Measurements from ENCODE around the gene RBMS2. TPM values are rescaled to one million over a fixed set of nuclear protein-coding genes. Genes with fewer than 3 reads are reported as not detected.
A peak's percentile ranks its signal among the peaks of the same experiment; 100 is the strongest.

The RBMS2 gene
- total RNA-seq, 1 experiment from 2014 or later: 18.2 TPM

GRCh38 chr12:56635806-56636674 lies 114.4 kb downstream of the RBMS2 start:
- POLR2A ChIA-PET: interaction anchor here (0.6 kb wide), 1 partner anchor 130 kb away, joined by 5 read pairs; no protein-coding TSS in a partner anchor
- peaks cover 39% of the 10 kb centered on the region for H3K4me1 ChIP-seq (ENCODE audit: control insufficient read depth, insufficient read depth, low read length)
- H3K27me3 ChIP-seq (ENCODE audit: control insufficient read depth, insufficient read depth, low read length): no peaks in the 10 kb centered on the region
- H3K36me3 ChIP-seq (ENCODE audit: control insufficient read depth, insufficient read depth, low read length): peaks cover 6% of the 10 kb centered on the region
- intact Hi-C loops (cut with micrococcal nuclease; ENCODE audit: unreplicated experiment) (no loop called here), in situ Hi-C loops (cut with HindIII; ENCODE audit: low pct_unique_long_range_greater_than_20kb, low sequenced_read_pairs) (no loop called here)
- peak overlapping the region; percentile 96 for H3K27ac ChIP-seq (ENCODE audit: low read length)
- TF ChIP-seq SIN3A (IDR thresholded peaks at IDR 0.05; ENCODE audit: borderline replicate concordance, insufficient read depth, low read depth, low read length): no peak
- no peak for TF ChIP-seq REST (IDR thresholded peaks at IDR 0.05; ENCODE audit: insufficient read depth in 1 of 2, low read depth in 2 of 2, low read length in 1 of 2)
- no peak; the same call in 1 of the 2 replicates for TF ChIP-seq POLR2AphosphoS5 (IDR thresholded peaks at IDR 0.05; ENCODE audit: low read depth, low read length)
- no peak for TF ChIP-seq CTCF (IDR thresholded peaks at IDR 0.05)
- TF ChIP-seq TCF7L2 (IDR thresholded peaks at IDR 0.05; ENCODE audit: low read depth, low read length): no peak
- BruUV-seq (replicated peaks): no TSS peak
- CTCF ChIA-PET: interaction anchor here (0.5 to 1.5 kb wide), 10 partner anchors 8 to 430 kb away, joined by 3 to 11 read pairs (median 4); partner anchors contain the start of gene ATP5F1B
- peak; percentile 86 for ATAC-seq
- peak; percentile 92 for DNase-seq (ENCODE audit: low read depth, low spot score)
- peak overlapping the region; percentile 65 to 90 for H3K4me3 ChIP-seq (ENCODE audit: low read depth in 2 of 2, low read length in 2 of 2)
- H3K9me3 ChIP-seq (ENCODE audit: control insufficient read depth, insufficient read depth, low read depth, low read length): no peaks in the 10 kb centered on the region

GRCh38 chr12:56636675-56637540 lies 115.3 kb downstream of the RBMS2 start:
- H3K27me3 ChIP-seq (ENCODE audit: control insufficient read depth, insufficient read depth, low read length): no peaks in the 10 kb centered on the region
- H3K36me3 ChIP-seq (ENCODE audit: control insufficient read depth, insufficient read depth, low read length): peaks cover 10% of the 10 kb centered on the region
- CTCF ChIA-PET: interaction anchor here (0.5 to 1.5 kb wide), 11 partner anchors 9 to 442 kb away, joined by 3 to 11 read pairs (median 4); partner anchors contain the start of gene ATP5F1B
- in situ Hi-C loops (cut with HindIII; ENCODE audit: low pct_unique_long_range_greater_than_20kb, low sequenced_read_pairs) (no loop called here), intact Hi-C loops (cut with micrococcal nuclease; ENCODE audit: unreplicated experiment) (no loop called here)
- peak; percentile 80 for ATAC-seq
- no peaks in the 10 kb centered on the region for H3K9me3 ChIP-seq (ENCODE audit: control insufficient read depth, insufficient read depth, low read depth, low read length)
- peak; percentile 96 for DNase-seq (ENCODE audit: low read depth, low spot score)
- peaks cover 33% of the 10 kb centered on the region for H3K4me1 ChIP-seq (ENCODE audit: control insufficient read depth, insufficient read depth, low read length)
- peak overlapping the region; percentile 65 to 90 for H3K4me3 ChIP-seq (ENCODE audit: low read depth in 2 of 2, low read length in 2 of 2)
- POLR2A ChIA-PET: interaction anchor here (0.6 kb wide), 1 partner anchor 94 kb away, joined by 9 read pairs; no protein-coding TSS in a partner anchor
- TF ChIP-seq SIN3A (IDR thresholded peaks at IDR 0.05; ENCODE audit: borderline replicate concordance, insufficient read depth, low read depth, low read length) (0 out of 2 replicates have a peak, but pooled peaks have one; percentile 83), CTCF (IDR thresholded peaks at IDR 0.05) (peak; percentile 92), TCF7L2 (IDR thresholded peaks at IDR 0.05; ENCODE audit: low read depth, low read length) (no peak), POLR2AphosphoS5 (IDR thresholded peaks at IDR 0.05; ENCODE audit: low read depth, low read length) (peak; percentile 98), REST (IDR thresholded peaks at IDR 0.05; ENCODE audit: insufficient read depth in 1 of 2, low read depth in 2 of 2, low read length in 1 of 2) (no peak)
- no TSS peak for BruUV-seq (replicated peaks)
- H3K27ac ChIP-seq (ENCODE audit: low read length): peak overlapping the region; percentile 96

Measured in Panc1 (cell line).